Measurements from ENCODE around the gene PAN2.
A peak's percentile ranks its signal among the peaks of the same experiment; 100 is the strongest.
"Not testable (repeated sequence)": the region's sequence is repeated elsewhere in the genome, so short reads cannot be mapped to it uniquely, and the experiment has no call there.

The PAN2 gene

DNA sequence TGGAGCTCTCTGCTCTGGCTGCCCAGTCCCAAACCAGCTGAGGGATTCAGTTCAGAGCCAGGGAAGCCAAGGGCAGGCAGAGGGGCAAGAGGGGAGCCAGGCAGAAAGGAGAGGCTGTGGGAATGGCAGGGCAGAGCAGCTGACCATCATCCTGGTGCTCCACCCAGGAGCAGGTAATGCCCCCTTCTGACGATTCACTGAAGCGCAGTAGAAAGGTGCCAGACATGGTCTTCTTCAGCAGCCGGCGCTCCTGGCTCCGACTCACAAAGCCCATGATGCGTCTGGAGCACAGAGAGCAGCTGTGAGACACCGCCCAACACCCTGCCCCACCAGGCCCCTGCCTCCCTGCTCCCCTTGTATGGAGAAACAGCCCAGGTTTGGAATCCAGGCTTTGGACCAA is 12.9 kb upstream of the PAN2 start:
- DNase-seq: peak; percentile 26

GRCh38 chr12:56342290-56342689 is 8.5 kb upstream of the PAN2 start:
- DNase-seq: not testable (repeated sequence)

GRCh38 chr12:56341616-56342015 is 7.8 kb upstream of the PAN2 start:
- DNase-seq: no peak

DNA sequence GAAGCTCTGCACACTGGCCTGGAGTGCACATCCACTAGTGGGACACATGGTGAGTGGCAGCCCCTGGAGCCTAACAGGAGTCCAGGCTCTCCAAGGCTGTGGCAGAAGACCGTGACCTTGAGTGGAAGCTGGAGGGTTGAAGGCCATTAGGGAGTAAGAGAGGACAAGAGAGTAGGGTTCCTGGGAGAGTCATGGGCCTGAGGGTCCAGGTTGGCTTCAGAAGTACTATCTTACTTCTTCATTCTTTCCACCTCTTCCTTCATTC is 5.3 kb upstream of the PAN2 start:
- no peak for DNase-seq

GRCh38 chr12:56338308-56339157 is 4.7 kb upstream of the PAN2 start, which contains the start of gene IL23A:
IL23A (plus strand) TSS chr12:56338884; CDS start chr12:56339045, 161 bp downstream.
- peak; percentile 89 for DNase-seq

DNA sequence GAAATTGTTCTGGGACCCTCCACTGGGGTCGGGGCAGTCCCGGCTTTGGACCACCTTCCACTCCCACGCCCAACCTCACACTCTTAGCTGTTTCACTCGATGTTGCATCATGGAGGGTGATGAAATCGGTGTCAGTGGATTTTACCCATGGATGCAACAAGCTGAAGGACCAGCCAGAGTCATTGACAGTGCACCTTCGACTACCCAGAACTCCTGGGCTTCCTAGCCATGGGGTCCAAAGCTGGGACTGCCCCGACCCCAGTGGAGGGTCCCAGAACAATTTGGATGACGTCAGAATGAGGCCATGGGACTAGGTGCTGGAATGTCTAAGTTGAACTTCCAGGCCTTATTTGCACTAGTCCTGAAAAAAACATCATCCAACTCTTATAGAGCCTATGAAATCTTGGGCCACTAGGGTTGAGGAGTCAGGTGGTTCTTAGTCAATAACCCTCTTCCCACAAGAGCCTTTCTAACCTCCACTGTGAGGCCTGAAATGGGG is 4.0 kb upstream of the PAN2 start:
- no peak for DNase-seq

DNA sequence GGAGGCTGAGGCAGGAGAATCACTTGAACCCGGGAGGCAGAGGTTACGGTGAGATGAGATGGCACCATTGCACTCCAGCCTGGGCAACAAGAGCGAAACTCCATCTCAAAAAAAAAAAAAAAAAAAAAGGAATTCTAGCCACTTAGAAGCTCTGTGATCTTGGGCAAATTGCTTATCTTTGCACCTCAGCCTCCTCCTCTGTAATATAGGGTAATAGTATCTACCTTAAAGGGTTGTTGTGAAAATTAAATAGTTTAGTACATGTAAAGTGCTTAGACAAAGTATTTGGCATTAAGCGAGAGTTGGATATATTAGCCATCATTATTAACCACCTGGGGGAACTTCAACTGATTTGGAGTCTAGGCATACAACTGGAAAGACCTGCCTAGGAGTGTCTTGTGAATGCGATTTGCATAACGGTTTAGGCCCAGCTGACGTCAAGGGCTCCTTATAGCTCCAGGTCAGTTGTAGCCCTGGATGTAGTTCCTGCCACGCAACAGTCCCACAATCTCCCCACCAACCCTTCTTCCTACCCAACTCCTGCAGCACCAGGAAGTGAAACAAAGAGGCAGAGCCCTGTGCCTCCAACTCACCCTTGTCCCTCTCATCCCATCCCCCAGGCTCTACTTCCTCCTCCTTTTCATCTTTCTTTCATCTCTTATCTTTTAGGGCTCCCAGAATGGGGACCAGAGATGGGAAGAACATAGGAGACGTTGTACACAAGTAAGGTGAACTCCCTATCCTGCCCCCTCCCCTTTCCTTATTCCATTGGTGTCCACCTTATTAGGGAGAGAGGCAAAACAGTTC is 2.8 kb upstream of the PAN2 start:
- DNase-seq: no peak

DNA sequence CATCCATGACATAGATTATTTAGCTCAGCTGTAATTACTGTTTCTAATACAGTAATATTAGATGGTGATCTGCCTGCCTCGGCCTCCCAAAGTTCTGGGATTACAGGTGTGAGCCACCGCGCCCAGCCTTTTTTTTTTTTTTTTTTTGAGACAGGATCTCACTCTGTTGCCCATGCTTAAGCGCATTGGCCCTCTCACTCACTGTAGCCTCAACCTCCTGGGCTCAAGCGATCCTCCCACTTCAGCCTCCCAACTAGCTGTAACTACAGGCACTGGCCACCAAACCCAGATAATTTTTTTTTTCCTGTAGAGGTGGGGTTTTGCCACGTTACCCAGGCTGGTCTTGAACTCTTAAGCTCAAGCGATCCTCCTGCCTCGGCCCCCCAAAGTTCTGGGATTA is 1.7 kb upstream of the PAN2 start:
- DNase-seq: not testable (repeated sequence)

DNA sequence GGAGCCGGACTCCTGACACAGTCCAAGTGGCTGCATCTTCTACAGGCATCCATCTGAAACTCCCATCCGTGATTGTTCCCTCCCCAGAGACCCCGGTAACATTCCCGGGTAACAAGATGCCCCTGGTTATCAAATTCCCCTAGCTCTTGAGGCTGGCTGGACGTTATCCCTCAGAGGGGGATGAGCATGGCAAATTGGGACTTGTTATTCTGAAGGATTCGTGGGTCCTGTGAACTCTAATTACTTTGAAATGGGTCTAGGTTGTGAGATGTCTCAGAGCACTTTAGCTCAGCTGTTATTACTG is 642 bp upstream of the PAN2 start:
- no peak for DNase-seq

GRCh38 chr12:56333197-56333678 is 562 bp downstream of the PAN2 start:
- DNase-seq: no peak

DNA sequence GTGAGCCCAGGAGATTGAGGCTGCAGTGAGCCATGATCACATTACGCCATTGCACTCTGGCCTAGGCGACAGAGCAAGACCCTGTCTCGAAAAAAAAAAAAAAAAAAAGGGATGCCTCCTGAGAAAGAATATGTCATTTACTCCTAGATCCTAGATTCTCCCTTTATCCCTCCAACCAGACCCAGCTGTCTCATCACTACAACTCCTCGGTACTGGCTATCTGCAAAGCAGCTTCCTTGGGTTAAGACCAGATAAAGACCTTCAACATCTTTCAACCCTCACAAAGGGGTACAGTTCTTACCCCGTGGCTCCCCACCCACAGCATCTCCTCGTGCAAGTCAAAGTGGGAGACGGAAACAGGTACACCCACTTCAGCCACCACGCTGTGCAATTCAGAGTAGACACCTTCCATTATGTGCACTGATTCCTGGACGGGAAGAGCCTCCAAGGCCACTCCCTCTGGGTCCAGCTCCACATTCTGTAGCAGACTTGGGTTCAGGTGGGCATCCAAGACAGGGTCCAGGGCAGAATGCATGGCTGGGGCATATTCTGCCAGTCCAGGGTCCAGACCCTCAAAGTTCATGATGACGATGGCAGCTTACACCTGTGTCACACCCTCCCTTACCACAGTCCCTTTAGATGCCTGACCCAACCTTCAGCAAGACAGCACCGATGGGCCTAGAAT is 1.1 kb downstream of the PAN2 start:
- no peak for DNase-seq

- DNase-seq: no peak
These were observed 2.8 kb downstream of the PAN2 start for GRCh38 chr12:56330936-56331490.

DNA sequence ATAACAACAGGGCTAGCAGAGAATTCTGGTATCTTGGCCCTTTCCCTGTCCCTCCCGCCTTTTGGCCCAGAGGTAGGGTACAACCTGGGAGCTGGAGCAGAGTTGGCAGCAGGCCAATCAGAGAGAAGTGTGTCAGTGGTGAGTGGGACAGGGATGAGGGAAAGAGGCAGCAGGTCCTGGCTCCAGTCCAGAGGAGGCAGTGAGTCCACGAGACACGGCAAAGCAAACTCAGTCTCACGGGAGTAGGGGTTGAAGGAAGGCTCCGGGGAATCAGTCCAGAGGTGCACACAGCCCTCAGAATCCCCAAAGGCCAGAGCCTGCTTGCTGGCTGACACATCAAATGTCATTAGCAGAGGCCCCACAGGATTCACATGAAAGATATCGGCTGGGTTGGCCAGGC is 7.3 kb downstream of the PAN2 start:
- no peak for DNase-seq

DNA sequence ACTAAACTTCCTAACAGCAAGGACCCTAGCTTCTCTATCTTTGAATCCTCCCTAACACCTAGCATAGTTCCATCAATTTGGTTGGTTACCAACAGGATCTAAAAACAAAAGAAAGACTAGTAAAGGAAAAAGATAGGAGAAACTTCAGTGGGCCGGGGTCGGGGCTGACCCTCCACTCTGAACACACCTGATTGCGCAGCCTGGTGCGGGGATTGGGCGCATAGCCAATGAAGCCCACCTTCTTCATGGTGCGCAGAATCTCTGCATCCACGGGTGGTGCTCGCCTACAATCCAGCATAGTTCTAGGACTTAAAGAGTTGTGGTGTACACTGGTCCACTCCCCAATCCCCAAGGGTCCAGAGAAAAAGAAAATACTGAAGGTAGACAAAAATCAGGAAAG is 7.7 kb downstream of the PAN2 start:
- no peak for DNase-seq

- no peak for DNase-seq
These were observed 9.6 kb downstream of the PAN2 start for GRCh38 chr12:56324206-56324605.

DNA sequence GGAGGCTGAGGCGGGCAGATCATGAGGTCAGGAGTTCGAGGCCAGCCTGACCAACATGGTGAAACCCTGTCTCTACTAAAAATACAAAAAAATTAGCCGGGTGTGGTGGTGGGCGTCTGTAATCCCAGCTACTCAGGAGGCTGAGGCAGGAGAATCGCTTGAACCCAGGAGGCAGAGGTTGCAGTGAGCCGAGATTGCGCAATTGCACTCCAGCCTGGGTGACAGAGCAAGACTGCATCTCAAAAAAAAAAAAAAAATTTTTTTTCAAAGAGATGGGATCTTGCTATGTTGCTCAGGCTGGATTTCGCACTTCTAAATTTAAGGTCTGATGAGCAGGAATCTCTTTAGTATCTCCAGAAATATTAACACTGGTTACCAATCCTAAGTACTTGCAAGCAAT is 12.2 kb downstream of the PAN2 start:
- not testable (repeated sequence) for DNase-seq

DNA sequence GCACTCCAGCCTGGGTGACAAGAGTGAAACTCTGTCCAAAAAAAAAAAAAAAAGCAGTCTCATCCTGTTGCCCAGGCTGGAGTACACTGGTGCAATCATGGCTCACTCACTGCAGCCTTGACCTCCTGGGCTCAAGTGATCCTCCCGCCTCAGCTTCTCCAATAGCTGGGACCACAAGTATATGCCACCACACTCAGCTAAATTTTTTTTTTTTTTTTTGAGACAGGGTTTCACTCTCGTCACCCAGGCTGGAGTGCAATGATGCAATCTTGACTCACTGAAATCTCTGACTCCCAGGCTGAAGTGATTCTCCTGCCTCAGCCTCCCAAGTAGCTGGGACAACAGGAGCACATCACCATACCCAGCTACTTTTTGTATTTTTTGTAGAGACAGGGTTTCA is 12.8 kb downstream of the PAN2 start:
- no peak for DNase-seq

- DNase-seq: no peak
These were observed 16.1 kb downstream of the PAN2 start for GRCh38 chr12:56317675-56318074.

GRCh38 chr12:56315622-56316473 is 18.0 kb downstream of the PAN2 start, which contains the start of gene CNPY2:
CNPY2 (minus strand) TSS chr12:56315988; CDS start chr12:56315217, 771 bp downstream.
- DNase-seq: peak; percentile 93

DNA sequence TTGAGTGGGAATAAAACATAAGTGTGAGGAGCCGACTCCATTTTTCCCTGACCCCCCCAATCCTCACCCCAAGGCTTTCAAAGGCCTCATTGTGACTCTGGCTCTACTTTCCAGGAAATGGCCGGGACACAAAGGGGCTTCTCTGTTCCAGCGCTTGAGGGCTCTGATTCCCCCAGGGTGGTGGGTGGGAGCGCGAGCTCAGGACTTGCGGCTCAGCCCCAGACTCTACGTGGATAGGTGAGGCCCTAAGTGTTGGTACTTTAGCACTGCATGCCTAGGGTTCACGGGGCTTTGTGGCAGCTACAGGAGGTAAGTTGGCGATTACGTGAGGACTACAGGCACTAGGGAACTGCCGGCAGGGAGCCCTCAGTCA is 18.6 kb downstream of the PAN2 start:
- no peak for DNase-seq

DNA sequence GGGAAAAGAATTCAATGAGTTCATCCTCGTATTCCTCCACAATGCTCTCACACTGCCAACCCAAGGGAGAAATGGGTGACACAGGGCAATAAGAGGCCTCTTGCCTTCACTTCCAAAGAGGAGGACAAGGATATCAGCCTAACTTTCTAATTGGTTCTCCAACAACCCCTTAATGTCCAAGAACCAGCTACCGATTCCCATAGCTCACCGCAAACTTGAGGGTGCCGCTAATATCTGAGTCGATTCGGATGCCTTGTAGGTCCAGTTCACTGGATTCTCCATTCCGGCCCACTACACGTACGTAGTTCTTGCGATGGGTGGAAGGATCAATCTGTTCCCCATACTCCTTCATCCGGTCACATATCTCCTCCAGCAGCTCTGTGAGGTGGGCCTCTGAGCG is 22.8 kb downstream of the PAN2 start:
- DNase-seq: no peak

- no peak for DNase-seq
These were observed 25.1 kb downstream of the PAN2 start for GRCh38 chr12:56308714-56309113.

Measured in CD4-positive, alpha-beta T cell treated with Interleukin-6 for 4 hours (primary cell).